Measurements from ENCODE around the gene MORN1. TPM values are rescaled to one million over a fixed set of nuclear protein-coding genes. Genes with fewer than 3 reads are reported as not detected.

The MORN1 gene
- total RNA-seq, 1 donor from 2014 or later: 11.1 TPM

DNA sequence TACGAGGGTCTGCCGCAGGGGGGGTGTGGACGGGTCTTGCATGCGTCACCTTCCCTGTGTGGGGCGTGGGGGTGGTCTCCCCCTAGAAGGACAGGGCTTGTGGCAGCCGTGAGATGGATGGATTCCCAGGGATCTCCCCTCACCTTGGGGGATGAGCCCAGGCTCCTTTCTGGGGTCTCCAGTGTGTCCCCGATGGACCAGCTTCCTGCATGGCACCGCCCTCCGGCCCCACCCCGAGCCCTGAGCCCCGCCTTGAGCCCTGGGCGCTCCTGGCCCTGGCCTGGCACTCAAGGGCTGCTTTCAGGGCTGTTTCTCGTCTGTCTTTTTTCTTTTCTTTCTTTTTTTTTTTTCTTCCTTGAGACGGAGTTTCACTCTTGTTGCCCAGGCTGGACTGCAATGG lies 103.7 kb downstream of the MORN1 start:
- Mint-ChIP-seq H3K4me1 (peaks cover 48% of the 10 kb centered on the region), H3K4me3 (no peak overlapping the region), H3K36me3 (ENCODE audit: low read depth) (peaks cover 5% of the 10 kb centered on the region), H3K27ac (no peak overlapping the region), H3K27me3 (no peaks in the 10 kb centered on the region), H3K9me3 (no peaks in the 10 kb centered on the region)
- no peak for DNase-seq
- intact Hi-C loops (cut with micrococcal nuclease): no loop called here

DNA sequence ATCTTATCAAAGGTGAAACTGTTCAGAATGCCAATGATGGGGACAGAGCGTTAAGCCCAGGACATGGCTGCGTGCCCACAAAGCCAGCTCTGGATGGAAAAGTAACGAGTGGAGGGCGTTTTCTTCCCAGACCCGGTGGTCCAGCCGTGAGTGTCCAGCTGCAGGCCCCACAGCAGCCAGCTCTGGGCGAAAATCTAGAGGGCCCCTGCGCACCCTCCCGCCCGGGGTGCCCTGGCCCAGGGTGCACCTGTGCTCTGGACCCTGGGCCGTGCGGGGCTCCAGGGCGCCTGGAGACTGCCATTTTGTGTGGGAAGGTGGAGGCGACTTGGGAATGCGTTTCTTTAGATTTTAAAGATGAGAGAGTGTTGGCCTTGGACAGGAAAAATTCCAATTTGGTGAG lies 104.4 kb downstream of the MORN1 start:
- no peak overlapping the region for H3K4me3 Mint-ChIP-seq

DNA sequence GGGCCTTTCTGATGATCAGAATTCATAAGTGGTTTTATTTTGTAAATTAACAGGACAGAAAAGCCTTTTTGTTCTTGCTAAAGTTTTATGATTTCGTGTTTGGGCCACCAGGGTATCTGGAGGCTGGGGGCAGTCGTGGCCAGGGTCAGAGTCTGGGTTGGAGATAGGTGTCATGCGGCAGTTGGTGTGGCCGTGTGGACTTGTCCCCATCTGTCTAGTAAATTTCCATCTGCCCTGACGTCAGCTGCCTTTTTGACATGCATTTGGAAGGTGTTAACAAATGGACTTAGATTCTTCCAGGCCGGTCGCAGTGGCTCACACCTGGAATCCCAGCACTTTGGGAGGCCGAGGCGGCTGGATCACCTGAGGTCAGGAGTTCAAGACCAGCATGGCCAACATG lies 106.4 kb downstream of the MORN1 start:
- H3K4me3 Mint-ChIP-seq: no peak overlapping the region
- H3K36me3 Mint-ChIP-seq (ENCODE audit: low read depth): peaks cover 6% of the 10 kb centered on the region
- intact Hi-C loops (cut with micrococcal nuclease): no loop called here
- no peak for DNase-seq
- H3K9me3 Mint-ChIP-seq: no peaks in the 10 kb centered on the region
- peaks cover 24% of the 10 kb centered on the region for H3K4me1 Mint-ChIP-seq
- H3K27me3 Mint-ChIP-seq: no peaks in the 10 kb centered on the region
- H3K27ac Mint-ChIP-seq: no peak overlapping the region

More for the DNA sequence above, 104.4 kb downstream of the MORN1 start:
- Mint-ChIP-seq H3K4me1 (peaks cover 43% of the 10 kb centered on the region), H3K27ac (no peak overlapping the region), H3K36me3 (ENCODE audit: low read depth) (peaks cover 5% of the 10 kb centered on the region), H3K27me3 (no peaks in the 10 kb centered on the region), H3K9me3 (no peaks in the 10 kb centered on the region)
- intact Hi-C loops (cut with micrococcal nuclease): no loop called here
- DNase-seq: no peak

- no peaks in the 10 kb centered on the region for H3K27me3 Mint-ChIP-seq
- DNase-seq: no peak
- no peak overlapping the region for H3K4me3 Mint-ChIP-seq
- no peak overlapping the region for H3K27ac Mint-ChIP-seq
- intact Hi-C loops (cut with micrococcal nuclease): no loop called here
- peaks cover 11% of the 10 kb centered on the region for H3K36me3 Mint-ChIP-seq (ENCODE audit: low read depth)
- no peaks in the 10 kb centered on the region for H3K9me3 Mint-ChIP-seq
- peaks cover 21% of the 10 kb centered on the region for H3K4me1 Mint-ChIP-seq
These were observed 107.1 kb downstream of the MORN1 start for GRCh38 chr1:2283991-2284895.

- H3K27ac Mint-ChIP-seq: no peak overlapping the region
- H3K36me3 Mint-ChIP-seq (ENCODE audit: low read depth): peaks cover 11% of the 10 kb centered on the region
- no peak overlapping the region for H3K4me3 Mint-ChIP-seq
- DNase-seq: no peak
- H3K9me3 Mint-ChIP-seq: no peaks in the 10 kb centered on the region
- H3K4me1 Mint-ChIP-seq: peaks cover 13% of the 10 kb centered on the region
- H3K27me3 Mint-ChIP-seq: no peaks in the 10 kb centered on the region
- intact Hi-C loops (cut with micrococcal nuclease): no loop called here
These were observed 107.9 kb downstream of the MORN1 start for GRCh38 chr1:2283371-2283990.

DNA sequence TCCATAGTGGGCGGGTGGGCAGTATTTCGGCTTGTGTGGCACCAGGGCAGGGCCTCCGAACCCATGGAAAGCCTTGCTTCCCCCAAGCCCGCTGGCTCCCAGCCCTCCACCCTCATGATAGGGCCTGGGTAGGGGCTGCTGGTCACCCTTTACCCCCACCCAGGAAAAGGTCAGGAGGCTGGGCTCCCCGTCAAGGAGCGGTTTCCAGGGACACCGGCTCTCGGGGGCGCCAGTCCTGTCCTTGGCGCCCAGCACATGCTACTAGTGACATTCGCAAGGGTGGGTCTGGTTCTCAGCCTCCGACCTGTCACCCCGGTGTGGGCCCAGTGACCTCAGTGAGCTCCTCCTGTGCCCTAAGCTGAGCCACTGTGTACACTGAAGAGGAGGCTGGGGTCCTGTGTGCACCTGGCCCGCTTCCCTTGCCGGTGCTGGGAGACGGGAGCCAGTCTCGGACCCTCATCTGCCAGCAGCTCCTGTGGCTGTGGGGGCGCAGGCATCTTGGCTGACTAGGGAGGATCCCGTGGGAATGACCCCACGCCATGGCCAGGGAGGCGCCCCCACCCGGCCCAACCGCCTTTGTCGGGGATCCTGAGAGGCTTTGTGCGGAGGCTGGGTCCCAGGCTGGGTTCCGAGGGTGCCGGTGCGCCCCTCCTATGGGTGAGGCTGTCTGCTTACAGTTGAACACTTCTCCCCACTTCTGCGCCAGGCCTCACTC lies 108.6 kb downstream of the MORN1 start:
- peaks cover 6% of the 10 kb centered on the region for H3K4me1 Mint-ChIP-seq
- no peak for DNase-seq
- no peaks in the 10 kb centered on the region for H3K27me3 Mint-ChIP-seq
- no peak overlapping the region for H3K27ac Mint-ChIP-seq
- intact Hi-C loops (cut with micrococcal nuclease): no loop called here
- H3K4me3 Mint-ChIP-seq: no peak overlapping the region
- H3K36me3 Mint-ChIP-seq (ENCODE audit: low read depth): peaks cover 10% of the 10 kb centered on the region
- no peaks in the 10 kb centered on the region for H3K9me3 Mint-ChIP-seq

DNA sequence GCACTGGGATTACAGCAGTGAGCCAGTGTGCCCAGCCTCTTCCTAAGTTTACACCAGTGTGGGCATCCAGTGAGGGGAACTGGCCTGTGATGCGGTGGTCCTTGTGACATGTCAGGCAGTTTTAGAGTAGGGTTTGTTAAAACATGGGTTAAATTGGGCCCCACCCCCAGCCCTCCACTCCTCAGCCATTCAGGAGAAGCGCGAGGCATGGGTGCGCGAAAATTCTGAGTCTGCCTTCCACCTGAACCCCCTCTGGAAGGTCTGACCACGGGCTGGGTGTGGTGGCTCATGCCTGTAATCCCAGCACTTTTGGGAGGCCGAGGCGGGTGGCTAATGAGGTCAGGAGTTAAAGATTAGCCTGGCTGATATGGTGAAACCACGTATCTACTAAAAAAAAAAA lies 111.5 kb downstream of the MORN1 start:
- Mint-ChIP-seq H3K9me3 (no peaks in the 10 kb centered on the region), H3K4me3 (no peak overlapping the region), H3K27ac (no peak overlapping the region), H3K36me3 (ENCODE audit: low read depth) (peaks cover 19% of the 10 kb centered on the region), H3K4me1 (peaks cover 7% of the 10 kb centered on the region), H3K27me3 (no peaks in the 10 kb centered on the region)
- DNase-seq: no peak
- intact Hi-C loops (cut with micrococcal nuclease): no loop called here

DNA sequence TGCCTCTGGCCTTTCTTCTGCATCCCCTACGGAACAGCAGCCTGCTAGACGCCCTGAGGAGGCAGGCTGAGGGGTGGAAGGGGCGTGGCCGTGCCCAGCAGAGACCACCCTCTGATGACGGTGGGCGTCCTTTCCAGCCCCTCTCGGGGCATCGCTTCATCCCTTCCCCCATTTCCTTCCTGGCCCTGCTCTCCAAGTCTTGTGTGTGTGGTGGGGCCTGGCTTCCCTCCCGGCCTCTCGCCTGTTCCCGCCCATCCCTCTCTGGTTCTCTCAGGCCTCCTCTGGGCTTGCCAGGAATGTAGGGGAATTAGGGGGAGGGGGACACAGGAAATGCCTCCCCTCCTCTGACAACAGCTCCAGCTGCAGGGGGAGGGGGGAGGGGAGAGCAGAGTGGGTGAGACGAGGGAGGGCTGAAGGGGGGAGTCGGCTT lies 112.1 kb downstream of the MORN1 start:
- intact Hi-C loops (cut with micrococcal nuclease): no loop called here
- peaks cover 8% of the 10 kb centered on the region for H3K4me1 Mint-ChIP-seq

GRCh38 chr1:2278591-2279209 lies 112.7 kb downstream of the MORN1 start:
- intact Hi-C loops (cut with micrococcal nuclease): no loop called here
- H3K27me3 Mint-ChIP-seq: no peaks in the 10 kb centered on the region
- no peak overlapping the region for H3K4me3 Mint-ChIP-seq
- H3K36me3 Mint-ChIP-seq (ENCODE audit: low read depth): peaks cover 18% of the 10 kb centered on the region
- DNase-seq: no peak
- H3K4me1 Mint-ChIP-seq: peaks cover 8% of the 10 kb centered on the region
- H3K27ac Mint-ChIP-seq: peak overlapping the region; percentile 49
- H3K9me3 Mint-ChIP-seq: no peaks in the 10 kb centered on the region

More for the DNA sequence above, 112.1 kb downstream of the MORN1 start:
- Mint-ChIP-seq H3K27ac (peak overlapping the region; percentile 49), H3K9me3 (no peaks in the 10 kb centered on the region), H3K4me3 (no peak overlapping the region), H3K36me3 (ENCODE audit: low read depth) (peaks cover 19% of the 10 kb centered on the region), H3K27me3 (no peaks in the 10 kb centered on the region)
- DNase-seq: no peak

DNA sequence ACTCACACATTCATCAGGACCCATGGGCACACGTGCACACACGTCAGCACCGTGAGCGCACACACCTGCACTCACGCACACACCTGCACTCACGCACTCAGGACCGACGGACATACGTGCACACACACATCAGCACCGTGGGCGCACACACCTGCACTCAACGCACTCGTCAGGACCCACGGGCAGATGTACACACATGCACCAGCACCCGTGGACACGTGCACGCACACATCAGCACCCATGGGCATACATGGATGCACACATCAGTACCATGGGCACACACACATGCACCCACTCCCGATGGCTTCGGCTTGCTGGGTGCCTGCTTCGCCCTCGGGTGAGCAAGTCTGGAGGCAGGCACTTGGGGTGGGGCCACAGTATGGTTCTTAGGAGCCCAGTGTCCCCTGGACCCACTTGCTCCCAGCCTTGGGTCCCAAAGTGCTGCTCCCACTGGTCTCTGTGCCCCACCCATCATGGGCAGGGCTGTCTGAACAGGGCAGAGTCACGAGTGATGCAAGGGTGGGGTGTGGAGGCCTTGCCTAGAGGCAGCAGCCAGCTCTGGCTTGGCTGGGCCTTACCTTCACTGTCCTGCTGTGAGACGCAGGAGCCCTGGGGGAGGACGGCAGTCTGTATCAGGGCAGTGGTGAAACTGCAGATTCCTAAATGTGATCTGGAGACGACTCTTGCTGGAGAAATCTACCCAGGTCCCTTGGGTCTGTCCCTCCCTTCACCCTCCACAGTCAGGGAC lies 113.4 kb downstream of the MORN1 start:
- intact Hi-C loops (cut with micrococcal nuclease): no loop called here
- Mint-ChIP-seq H3K36me3 (ENCODE audit: low read depth) (peaks cover 18% of the 10 kb centered on the region), H3K27ac (no peak overlapping the region), H3K4me1 (peaks cover 8% of the 10 kb centered on the region), H3K27me3 (no peaks in the 10 kb centered on the region), H3K9me3 (no peaks in the 10 kb centered on the region), H3K4me3 (no peak overlapping the region)
- no peak for DNase-seq

DNA sequence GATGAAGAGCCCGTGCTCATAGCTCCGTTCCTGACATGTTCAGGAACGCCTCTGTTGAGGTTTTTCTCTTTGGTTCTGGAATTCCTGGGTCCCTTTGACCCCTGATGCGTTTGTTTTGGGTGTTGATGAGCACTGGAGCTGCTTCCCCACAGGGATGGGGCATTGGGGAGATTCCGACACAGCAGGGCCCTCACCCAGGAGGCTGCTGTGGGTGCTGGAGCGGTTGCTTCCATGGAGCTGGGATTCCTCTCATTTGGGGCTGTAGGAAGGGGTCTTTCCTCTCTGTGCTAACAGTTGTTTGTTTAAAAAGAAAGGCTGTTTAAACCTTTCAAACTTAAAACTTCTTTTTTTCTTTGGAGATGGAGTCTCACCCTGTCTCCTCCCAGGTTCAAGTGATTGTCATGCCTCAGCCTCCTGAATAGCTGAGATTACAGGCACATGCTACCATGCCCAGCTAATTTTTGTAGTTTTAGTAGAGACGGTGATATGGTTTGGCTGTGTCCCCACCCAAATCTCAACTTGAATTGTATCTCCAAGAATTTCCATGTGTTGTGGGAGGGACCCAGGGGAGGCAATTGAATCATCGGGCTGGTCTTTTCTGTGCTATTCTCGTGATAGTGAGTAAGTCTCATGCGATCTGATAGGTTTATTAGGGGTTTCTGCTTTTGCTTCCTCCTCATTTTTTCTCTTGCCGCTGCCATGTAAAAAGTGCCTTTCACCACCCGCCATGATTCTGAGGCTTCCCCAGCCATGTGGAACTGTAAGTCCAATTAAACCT lies 114.4 kb downstream of the MORN1 start:
- intact Hi-C loops (cut with micrococcal nuclease): no loop called here
- Mint-ChIP-seq H3K27me3 (no peaks in the 10 kb centered on the region), H3K9me3 (no peaks in the 10 kb centered on the region), H3K36me3 (ENCODE audit: low read depth) (peaks cover 18% of the 10 kb centered on the region), H3K27ac (no peak overlapping the region), H3K4me3 (no peak overlapping the region), H3K4me1 (peaks cover 8% of the 10 kb centered on the region)
- DNase-seq: no peak

DNA sequence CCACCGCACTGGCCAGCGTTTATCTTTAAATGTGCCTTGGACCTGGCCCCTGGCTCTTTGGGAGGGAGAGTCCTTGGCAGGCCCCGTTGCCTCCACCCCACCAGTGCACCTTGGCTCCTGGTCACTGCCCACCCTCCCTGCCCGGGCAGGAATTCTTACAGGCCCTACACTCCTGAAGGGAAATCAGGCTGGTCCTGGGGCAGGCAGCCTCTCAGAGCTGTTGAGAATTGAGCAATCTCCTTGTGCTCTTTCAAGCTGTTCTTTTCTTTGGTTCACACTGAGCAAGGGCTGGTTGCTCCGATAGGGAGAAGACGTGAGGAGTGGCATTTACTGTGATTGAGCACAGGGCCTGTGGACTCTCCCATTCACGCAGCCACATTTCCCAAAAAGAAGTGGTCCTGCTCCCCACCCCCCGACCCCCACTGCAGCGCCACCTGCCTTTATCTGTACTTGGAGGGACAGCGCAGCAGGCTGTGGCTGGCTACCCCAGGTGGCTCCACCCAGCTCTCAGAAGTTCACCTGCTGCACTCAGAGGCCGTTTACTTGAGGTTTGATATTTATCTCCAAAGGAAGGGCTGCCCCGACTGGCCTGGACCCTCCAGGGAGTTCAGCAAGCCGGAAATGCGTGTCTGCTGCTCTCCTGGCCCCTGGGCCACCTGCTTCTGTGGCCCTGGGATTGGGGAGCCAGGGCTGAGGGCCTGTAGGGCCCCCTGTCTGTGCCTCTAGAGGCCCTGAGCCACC lies 115.4 kb downstream of the MORN1 start:
- no peak for DNase-seq
- Mint-ChIP-seq H3K27ac (peak overlapping the region; percentile 20), H3K27me3 (no peaks in the 10 kb centered on the region), H3K4me3 (no peak overlapping the region), H3K4me1 (peaks cover 8% of the 10 kb centered on the region), H3K36me3 (ENCODE audit: low read depth) (peaks cover 18% of the 10 kb centered on the region), H3K9me3 (no peaks in the 10 kb centered on the region)
- intact Hi-C loops (cut with micrococcal nuclease): no loop called here
